SK-N-SH treated with all-trans-retinoic acid at 6 μM for 48 hours (cell line): ENCODE results near the gene MOCS1.

Experiments used
- ARNTL ChIP-seq: fragments of 450-650 bp; formaldehyde crosslinking; IDR thresholded peaks from 2 replicates; pipeline ENCODE4 v1.5.0; 2020; ENCODE audit warnings: low read depth, mild to moderate bottlenecking, moderate library complexity, borderline replicate concordance
- BACH2 ChIP-seq: fragments of 250-450 bp; sonication (Bioruptor Pico); IDR thresholded peaks from 2 replicates; pipeline ENCODE4 v1.9.0; 2021; ENCODE audit warnings: mild to moderate bottlenecking, borderline replicate concordance
- CREB5 ChIP-seq: fragments of 250-450 bp; sonication (Bioruptor Pico); IDR thresholded peaks from 2 replicates; pipeline ENCODE4 v1.5.1; 2020; ENCODE audit warnings: low read depth, mild to moderate bottlenecking, moderate library complexity
- PATZ1 ChIP-seq: fragments of 250-450 bp; sonication (Bioruptor Pico); IDR thresholded peaks from 2 replicates; pipeline ENCODE4 v1.8.0; 2020; ENCODE audit warnings: mild to moderate bottlenecking, moderate library complexity, borderline replicate concordance
- PPARA ChIP-seq: fragments of 250-450 bp; sonication (Bioruptor Pico); IDR thresholded peaks from 2 replicates; pipeline ENCODE4 v1.5.0; 2020; ENCODE audit warnings: mild to moderate bottlenecking, borderline replicate concordance
- RARB ChIP-seq: fragments of 250-450 bp; sonication (Bioruptor Pico); IDR thresholded peaks from 2 replicates; pipeline ENCODE4 v1.8.0; 2021; ENCODE audit warnings: mild to moderate bottlenecking, moderate library complexity
- TOX ChIP-seq: fragments of 250-450 bp; sonication (Bioruptor Pico); IDR thresholded peaks from 2 replicates; pipeline ENCODE4 v1.8.0; 2021; ENCODE audit warnings: mild to moderate bottlenecking, moderate library complexity, borderline replicate concordance
- ZC3H10 ChIP-seq: fragments of 250-450 bp; sonication (Bioruptor Pico); IDR thresholded peaks from 2 replicates; pipeline ENCODE4 v1.5.1; 2021; ENCODE audit warnings: mild to moderate bottlenecking, moderate library complexity
- ZFP3 ChIP-seq: fragments of 250-450 bp; sonication (Bioruptor Pico); IDR thresholded peaks from 2 replicates; pipeline ENCODE4 v1.5.0; 2020; ENCODE audit warnings: mild to moderate bottlenecking, moderate library complexity
- ZFP30 ChIP-seq: fragments of 450-650 bp; formaldehyde crosslinking; IDR thresholded peaks from 2 replicates; pipeline ENCODE4 v1.5.0; 2022; ENCODE audit warnings: mild to moderate bottlenecking, moderate library complexity
- ZNF70 ChIP-seq: fragments of 450-650 bp; formaldehyde crosslinking; IDR thresholded peaks from 2 replicates; pipeline ENCODE4 v1.5.0; 2020; ENCODE audit warnings: mild to moderate bottlenecking, moderate library complexity
- TF ChIP-seq, protein P1 (sequence below): fragments of 250-450 bp; sonication (Bioruptor Pico); IDR thresholded peaks from 2 replicates; pipeline ENCODE4 v1.5.1; 2021; ENCODE audit warnings: mild to moderate bottlenecking, moderate library complexity

DNA sequence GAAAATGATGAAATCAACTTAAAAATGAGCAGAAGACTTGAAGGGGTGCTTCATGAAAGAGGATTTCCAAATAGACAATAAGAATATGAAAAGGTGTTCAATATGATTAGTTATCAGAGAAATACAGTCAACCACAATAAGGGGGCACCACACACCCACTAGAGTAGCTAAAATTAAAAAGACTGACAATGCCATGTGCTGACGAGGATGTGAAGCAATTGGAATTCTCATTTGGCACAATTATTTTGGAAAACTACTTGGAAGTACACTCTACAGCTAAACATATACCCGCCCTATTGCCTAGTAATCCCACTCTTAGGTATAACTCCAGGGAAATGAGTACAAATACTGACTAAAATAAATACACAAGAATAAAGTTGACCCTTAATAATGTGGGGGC lies 45.0 kb downstream of the MOCS1 start:
- TF ChIP-seq TOX: no peak
- no peak for TF ChIP-seq ARNTL
- TF ChIP-seq RARB (CRISPR knock-in tag): no peak
- TF ChIP-seq ZNF70 (CRISPR knock-in tag): no peak
- TF ChIP-seq CREB5: no peak
- no peak for TF ChIP-seq ZC3H10 (CRISPR knock-in tag)
- TF ChIP-seq PPARA (CRISPR knock-in tag): no peak
- TF ChIP-seq PATZ1 (CRISPR knock-in tag): no peak
- no peak for TF ChIP-seq BACH2
- TF ChIP-seq, protein P1, sequence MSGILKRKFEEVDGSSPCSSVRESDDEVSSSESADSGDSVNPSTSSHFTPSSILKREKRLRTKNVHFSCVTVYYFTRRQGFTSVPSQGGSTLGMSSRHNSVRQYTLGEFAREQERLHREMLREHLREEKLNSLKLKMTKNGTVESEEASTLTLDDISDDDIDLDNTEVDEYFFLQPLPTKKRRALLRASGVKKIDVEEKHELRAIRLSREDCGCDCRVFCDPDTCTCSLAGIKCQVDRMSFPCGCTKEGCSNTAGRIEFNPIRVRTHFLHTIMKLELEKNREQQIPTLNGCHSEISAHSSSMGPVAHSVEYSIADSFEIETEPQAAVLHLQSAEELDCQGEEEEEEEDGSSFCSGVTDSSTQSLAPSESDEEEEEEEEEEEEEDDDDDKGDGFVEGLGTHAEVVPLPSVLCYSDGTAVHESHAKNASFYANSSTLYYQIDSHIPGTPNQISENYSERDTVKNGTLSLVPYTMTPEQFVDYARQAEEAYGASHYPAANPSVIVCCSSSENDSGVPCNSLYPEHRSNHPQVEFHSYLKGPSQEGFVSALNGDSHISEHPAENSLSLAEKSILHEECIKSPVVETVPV (CRISPR knock-in tag): no peak
- no peak for TF ChIP-seq ZFP30 (CRISPR knock-in tag)
- TF ChIP-seq ZFP3 (CRISPR knock-in tag): no peak
